SK-N-SH (cell line): ENCODE results near the gene SEC14L2. TPM values are rescaled to one million over a fixed set of nuclear protein-coding genes. Genes with fewer than 3 reads are reported as not detected.

ENCODE experiments used
- CTCF ChIA-PET: fragments of 300-600, 350-600 bp; formaldehyde crosslinking; extraction: SDS; loops from one replicate; lab custom pipeline; 2021; lab: Yijun Ruan, JAX
- POLR2A ChIA-PET: fragments of 350-600 bp; sonication (Branson Sonifier 250); formaldehyde crosslinking; extraction: SDS; loops from one replicate; lab custom pipeline; 2020; ENCODE audit warnings: antibody characterized with exemption, inconsistent platforms; lab: Yijun Ruan, JAX
- DNase-seq: peaks from one replicate; pipeline ENCODE4 v3.0.0; 2012
- H2AFZ ChIP-seq: fragments of 200-600 bp; sonication (generic); 2 replicates; pipeline ENCODE4 v1.8.1; 2016; ENCODE audit warnings: antibody characterized with exemption, mild to moderate bottlenecking, low read depth
- H3F3A ChIP-seq: fragments of 200-600 bp; sonication (generic); replicated peaks from 2 replicates; pipeline ENCODE3; 2016; ENCODE audit warnings: antibody characterized with exemption, mild to moderate bottlenecking; ENCODE audit not compliant: insufficient read depth
- H3K27ac ChIP-seq, 2 experiments: fragments of 200-500 bp in 1 of 2; fragments of 200-600 bp in 1 of 2; sonication (Bioruptor generic) in 1 of 2; sonication (generic), shearing (Covaris generic) in 1 of 2; 2 replicates each; pipeline versions ENCODE4 v1.5.1 to v1.6.1; 2014 to 2016; ENCODE audit warnings: low read depth in 2 of 2, inconsistent platforms in 1 of 2, low read length in 1 of 2, mild to moderate bottlenecking in 1 of 2, mixed read lengths in 1 of 2
- H3K27me3 ChIP-seq: fragments of 200-600 bp; sonication (generic), shearing (Covaris generic); 2 replicates; pipeline ENCODE4 v1.6.1; 2016; ENCODE audit warnings: mixed run types; ENCODE audit not compliant: insufficient read depth
- H3K36me3 ChIP-seq, 2 experiments: fragments of 200-500 bp in 1 of 2; fragments of 200-600 bp in 1 of 2; sonication (Bioruptor generic) in 1 of 2; sonication (generic) in 1 of 2; replicated peaks in 1 of 2; 2 replicates each; pipeline versions ENCODE3 to v1.5.1; 2014 to 2016; ENCODE audit warnings: low read length in 1 of 2, mild to moderate bottlenecking in 1 of 2; ENCODE audit not compliant: insufficient read depth in 2 of 2, control insufficient read depth in 1 of 2
- H3K4me1 ChIP-seq, 2 experiments: fragments of 200-500 bp in 1 of 2; fragments of 200-600 bp in 1 of 2; sonication (Bioruptor generic) in 1 of 2; sonication (generic), shearing (Covaris generic) in 1 of 2; 2 replicates each; pipeline versions ENCODE4 v1.5.1 to v1.6.1; 2014 to 2016; ENCODE audit warnings: low read depth in 1 of 2, low read length in 1 of 2, mixed run types in 1 of 2; ENCODE audit not compliant: insufficient read depth in 2 of 2, control insufficient read depth in 1 of 2
- H3K4me2 ChIP-seq: fragments of 200-600 bp; sonication (generic), shearing (Covaris generic); 2 replicates; pipeline ENCODE4 v1.6.1; 2017; ENCODE audit warnings: mixed run types
- H3K4me3 ChIP-seq, 2 experiments: fragments of 200-500 bp in 1 of 2; fragments of 200-600 bp in 1 of 2; sonication (Bioruptor generic) in 1 of 2; sonication (generic), shearing (Covaris generic) in 1 of 2; 2 replicates each; pipeline versions ENCODE4 v1.5.1 to v1.8.1; 2014 to 2016; ENCODE audit warnings: low read depth in 2 of 2, inconsistent platforms in 1 of 2, low read length in 1 of 2, mild to moderate bottlenecking in 1 of 2, mixed read lengths in 1 of 2, moderate library complexity in 1 of 2
- H3K79me2 ChIP-seq: fragments of 200-600 bp; sonication (generic); 2 replicates; pipeline ENCODE4 v1.8.1; 2017; ENCODE audit warnings: mild to moderate bottlenecking; ENCODE audit not compliant: insufficient read depth
- H3K9ac ChIP-seq: fragments of 200-600 bp; sonication (generic); 2 replicates; pipeline ENCODE4 v1.6.1; 2017; ENCODE audit warnings: mixed run types
- H3K9me2 ChIP-seq: fragments of 200-600 bp; sonication (generic); 2 replicates; pipeline ENCODE4 v1.6.1; 2017; ENCODE audit warnings: mixed run types
- H3K9me3 ChIP-seq: fragments of 200-600 bp; sonication (generic); 2 replicates; pipeline ENCODE4 v1.6.1; 2017; ENCODE audit warnings: mixed run types, mild to moderate bottlenecking, moderate library complexity
- H4K20me1 ChIP-seq: fragments of 200-600 bp; sonication (generic); 2 replicates; pipeline ENCODE4 v1.6.1; 2017; ENCODE audit warnings: mild to moderate bottlenecking, mixed run types; ENCODE audit not compliant: insufficient read depth
- EZH2phosphoT487 ChIP-seq: fragments of 200-600 bp; sonication (generic); IDR thresholded peaks from 2 replicates; pipeline ENCODE4 v1.6.1; 2017; ENCODE audit warnings: low read depth, mixed run types, mild to moderate bottlenecking, antibody characterized with exemption, moderate library complexity, borderline replicate concordance
- FOSL2 ChIP-seq: IDR thresholded peaks from 2 replicates; pipeline ENCODE4 v1.4.0; 2012; ENCODE audit warnings: low read depth, mild to moderate bottlenecking, moderate library complexity, borderline replicate concordance
- FOXM1 ChIP-seq: IDR thresholded peaks from 2 replicates; pipeline ENCODE4 v1.4.0; 2012; ENCODE audit warnings: low read depth, mild to moderate bottlenecking
- JUND ChIP-seq: IDR thresholded peaks from 2 replicates; pipeline ENCODE4 v1.4.0; 2012
- MEF2A ChIP-seq: IDR thresholded peaks from 2 replicates; pipeline ENCODE4 v1.4.0; 2012; ENCODE audit warnings: low read depth, borderline replicate concordance
- MXI1 ChIP-seq: IDR thresholded peaks from 2 replicates; pipeline ENCODE4 v1.6.1; 2012; ENCODE audit warnings: mild to moderate bottlenecking, low read depth, low read length, improper control_type of control experiment
- NFIC ChIP-seq: IDR thresholded peaks from 2 replicates; pipeline ENCODE4 v1.4.0; 2012; ENCODE audit warnings: borderline replicate concordance
- POLR2AphosphoS5 ChIP-seq: IDR thresholded peaks from 2 replicates; pipeline ENCODE4 v1.6.1; 2012; ENCODE audit warnings: low read depth, low read length
- RAD21 ChIP-seq: IDR thresholded peaks from 2 replicates; pipeline ENCODE4 v1.6.1; 2012; ENCODE audit warnings: mild to moderate bottlenecking, low read length
- RCOR1 ChIP-seq: fragments of 150-350 bp; IDR thresholded peaks from 2 replicates; pipeline ENCODE4 v1.6.1; 2017; ENCODE audit warnings: antibody characterized with exemption, low read length
- RFX5 ChIP-seq: IDR thresholded peaks from 2 replicates; pipeline ENCODE4 v1.6.1; 2012; ENCODE audit warnings: mild to moderate bottlenecking, improper control_type of control experiment, low read length
- RXRA ChIP-seq: IDR thresholded peaks from 2 replicates; pipeline ENCODE4 v1.4.0; 2012; ENCODE audit warnings: low read depth, mild to moderate bottlenecking, borderline replicate concordance
- SIN3A ChIP-seq: IDR thresholded peaks from 2 replicates; pipeline ENCODE4 v1.6.1; 2012; ENCODE audit warnings: low read depth, mild to moderate bottlenecking, low read length, moderate library complexity, borderline replicate concordance
- WGBS: methylation state at CpG from one replicate; pipeline ENCODE4 v1.1.6; 2017; ENCODE audit warnings: low lambda C conversion rate; 5-methylcytosine and 5-hydroxymethylcytosine counted together
- polyA plus RNA-seq, 3 experiments: library from polyadenylated mRNA; depleted of rRNA; stranded (reverse); fragments of >200 nt; gene quantifications; 2 replicates each; pipeline ENCODE4 v1.2.3, GENCODE V29; 2012
- TF ChIP-seq, protein P1 (sequence below): IDR thresholded peaks from 2 replicates; pipeline ENCODE4 v1.6.1; 2012; ENCODE audit warnings: mild to moderate bottlenecking, low read depth, low read length, moderate library complexity
- TF ChIP-seq, protein P2 (sequence below): IDR thresholded peaks from 2 replicates; pipeline ENCODE4; 2012
- TF ChIP-seq, protein P3 (sequence below): fragments of 150-350 bp; IDR thresholded peaks from 2 replicates; pipeline ENCODE4 v1.6.1; 2016; ENCODE audit warnings: mild to moderate bottlenecking, low read depth, low read length
- TF ChIP-seq, protein P4 (sequence below): IDR thresholded peaks from 2 replicates; pipeline ENCODE4 v1.4.0; 2012; ENCODE audit warnings: low read depth, borderline replicate concordance
- TF ChIP-seq, protein P5 (sequence below): fragments of 150-350 bp; IDR thresholded peaks from 2 replicates; pipeline ENCODE4 v1.6.1; 2017; ENCODE audit warnings: antibody characterized with exemption, low read length, low read depth, borderline replicate concordance

The SEC14L2 gene
- polyA plus RNA-seq, 1 of the 3 experiments (the other 2 are of a cell fraction) = 14.0 TPM

DNA sequence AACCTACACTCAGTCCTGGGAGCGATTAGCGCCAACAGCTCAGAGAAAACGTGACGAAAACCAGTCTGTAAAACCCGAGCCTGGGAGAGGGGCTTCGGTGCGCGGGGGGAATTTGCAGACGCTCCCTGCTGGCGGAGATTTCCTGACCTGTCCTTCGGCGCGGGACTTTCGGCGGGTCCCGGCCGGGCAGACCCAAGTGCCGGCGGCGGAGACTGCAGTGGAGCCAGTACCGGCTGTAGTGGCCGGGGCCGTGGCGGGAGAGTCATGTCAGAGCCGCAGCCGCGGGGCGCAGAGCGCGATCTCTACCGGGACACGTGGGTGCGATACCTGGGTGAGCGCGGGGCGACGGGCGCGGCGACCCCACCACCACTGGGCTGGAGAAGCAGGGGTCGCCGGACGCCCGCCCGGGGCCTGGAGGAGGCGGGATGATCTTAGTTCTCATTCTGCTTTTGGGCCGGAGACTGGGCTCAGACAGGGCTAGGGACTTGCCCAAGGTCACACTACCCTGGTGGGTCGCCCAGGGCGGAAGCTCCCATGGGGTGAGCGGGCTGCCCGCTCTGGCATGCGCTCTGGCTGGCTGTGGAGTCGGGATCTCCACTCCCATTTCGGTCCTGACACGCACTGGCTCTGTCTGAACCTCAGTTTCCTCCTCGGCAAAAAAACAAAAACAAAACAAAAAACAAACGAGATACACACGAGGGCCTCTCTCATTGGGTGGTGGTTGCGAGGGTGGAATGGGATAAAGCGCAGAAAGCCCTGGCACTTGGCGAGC, 29.0 kb downstream of the SEC14L2 start, which contains the start of gene MTFP1 (continued):
- TF ChIP-seq, protein P1, sequence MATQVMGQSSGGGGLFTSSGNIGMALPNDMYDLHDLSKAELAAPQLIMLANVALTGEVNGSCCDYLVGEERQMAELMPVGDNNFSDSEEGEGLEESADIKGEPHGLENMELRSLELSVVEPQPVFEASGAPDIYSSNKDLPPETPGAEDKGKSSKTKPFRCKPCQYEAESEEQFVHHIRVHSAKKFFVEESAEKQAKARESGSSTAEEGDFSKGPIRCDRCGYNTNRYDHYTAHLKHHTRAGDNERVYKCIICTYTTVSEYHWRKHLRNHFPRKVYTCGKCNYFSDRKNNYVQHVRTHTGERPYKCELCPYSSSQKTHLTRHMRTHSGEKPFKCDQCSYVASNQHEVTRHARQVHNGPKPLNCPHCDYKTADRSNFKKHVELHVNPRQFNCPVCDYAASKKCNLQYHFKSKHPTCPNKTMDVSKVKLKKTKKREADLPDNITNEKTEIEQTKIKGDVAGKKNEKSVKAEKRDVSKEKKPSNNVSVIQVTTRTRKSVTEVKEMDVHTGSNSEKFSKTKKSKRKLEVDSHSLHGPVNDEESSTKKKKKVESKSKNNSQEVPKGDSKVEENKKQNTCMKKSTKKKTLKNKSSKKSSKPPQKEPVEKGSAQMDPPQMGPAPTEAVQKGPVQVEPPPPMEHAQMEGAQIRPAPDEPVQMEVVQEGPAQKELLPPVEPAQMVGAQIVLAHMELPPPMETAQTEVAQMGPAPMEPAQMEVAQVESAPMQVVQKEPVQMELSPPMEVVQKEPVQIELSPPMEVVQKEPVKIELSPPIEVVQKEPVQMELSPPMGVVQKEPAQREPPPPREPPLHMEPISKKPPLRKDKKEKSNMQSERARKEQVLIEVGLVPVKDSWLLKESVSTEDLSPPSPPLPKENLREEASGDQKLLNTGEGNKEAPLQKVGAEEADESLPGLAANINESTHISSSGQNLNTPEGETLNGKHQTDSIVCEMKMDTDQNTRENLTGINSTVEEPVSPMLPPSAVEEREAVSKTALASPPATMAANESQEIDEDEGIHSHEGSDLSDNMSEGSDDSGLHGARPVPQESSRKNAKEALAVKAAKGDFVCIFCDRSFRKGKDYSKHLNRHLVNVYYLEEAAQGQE = no peak
- 0 out of 2 replicates have a peak, but pooled peaks have one; percentile 48 for TF ChIP-seq SIN3A
- no peak for TF ChIP-seq FOXM1
- TF ChIP-seq RXRA = no peak
- TF ChIP-seq, protein P2, sequence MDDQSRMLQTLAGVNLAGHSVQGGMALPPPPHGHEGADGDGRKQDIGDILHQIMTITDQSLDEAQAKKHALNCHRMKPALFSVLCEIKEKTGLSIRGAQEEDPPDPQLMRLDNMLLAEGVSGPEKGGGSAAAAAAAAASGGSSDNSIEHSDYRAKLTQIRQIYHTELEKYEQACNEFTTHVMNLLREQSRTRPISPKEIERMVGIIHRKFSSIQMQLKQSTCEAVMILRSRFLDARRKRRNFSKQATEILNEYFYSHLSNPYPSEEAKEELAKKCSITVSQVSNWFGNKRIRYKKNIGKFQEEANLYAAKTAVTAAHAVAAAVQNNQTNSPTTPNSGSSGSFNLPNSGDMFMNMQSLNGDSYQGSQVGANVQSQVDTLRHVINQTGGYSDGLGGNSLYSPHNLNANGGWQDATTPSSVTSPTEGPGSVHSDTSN = peak; percentile 27; the same call in 1 of the 2 replicates
- no peak for TF ChIP-seq NFIC
- no peak for TF ChIP-seq EZH2phosphoT487
- no peak for TF ChIP-seq RAD21
- TF ChIP-seq JUND = no peak
- TF ChIP-seq MEF2A = no peak
- TF ChIP-seq, all 33 proteins: peak for 9

DNA sequence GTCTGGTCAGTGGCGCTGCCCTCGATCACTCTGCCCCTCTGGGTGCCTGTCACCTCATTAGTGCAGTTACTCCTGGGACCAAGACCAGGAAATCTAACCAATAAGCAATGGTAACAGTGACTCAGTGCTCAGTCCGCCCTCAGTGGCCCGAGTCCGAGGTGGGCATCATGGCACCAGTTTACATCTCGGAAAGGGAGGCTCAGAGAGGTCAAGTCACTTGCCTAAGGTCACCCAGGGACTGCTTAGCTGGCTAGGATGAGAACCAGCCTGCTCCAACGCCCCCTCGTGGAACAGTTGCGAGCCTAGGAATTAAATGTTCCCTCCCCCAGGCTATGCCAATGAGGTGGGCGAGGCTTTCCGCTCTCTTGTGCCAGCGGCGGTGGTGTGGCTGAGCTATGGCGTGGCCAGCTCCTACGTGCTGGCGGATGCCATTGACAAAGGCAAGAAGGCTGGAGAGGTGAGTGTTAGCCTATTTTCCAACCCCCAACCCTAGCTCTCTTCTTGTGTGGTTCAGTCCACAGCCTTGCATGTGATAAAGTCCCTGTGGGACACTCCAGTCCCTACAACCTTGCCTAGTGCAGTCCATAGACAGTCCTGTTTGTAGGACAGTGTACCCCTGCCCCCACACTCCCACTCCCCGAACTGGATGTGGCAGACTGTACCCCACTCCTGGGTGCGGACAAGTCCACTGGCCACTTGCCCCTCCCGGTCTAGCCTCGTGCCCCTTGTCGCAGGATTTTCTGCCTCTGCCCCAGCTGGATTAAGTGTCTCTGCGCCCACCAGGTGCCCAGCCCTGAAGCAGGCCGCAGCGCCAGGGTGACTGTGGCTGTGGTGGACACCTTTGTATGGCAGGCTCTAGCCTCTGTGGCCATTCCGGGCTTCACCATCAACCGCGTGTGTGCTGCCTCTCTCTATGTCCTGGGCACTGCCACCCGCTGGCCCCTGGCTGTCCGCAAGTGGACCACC, 29.9 kb downstream of the SEC14L2 start:
- peak overlapping the region; percentile 71 to 72 for H3K4me3 ChIP-seq
- H3K4me2 ChIP-seq = peak overlapping the region; percentile 97
- 73% methylated on average over 22 of the region's 29 CpGs for WGBS
- H2AFZ ChIP-seq = no peak overlapping the region
- no peaks in the 10 kb centered on the region for H3K79me2 ChIP-seq
- H3F3A ChIP-seq = peaks cover 28% of the 10 kb centered on the region
- no peaks in the 10 kb centered on the region for H4K20me1 ChIP-seq
- ChIA-PET CTCF (interaction anchor here (0.6 to 2.5 kb wide), 18 partner anchors 8 to 319 kb away, joined by 3 to 14 read pairs (median 4); partner anchors contain the start of genes RNF215, SEC14L2 and TCN2), POLR2A (interaction anchor here (0.7 to 0.8 kb wide), 2 partner anchors 60 to 70 kb away, joined by 3 to 4 read pairs; partner anchors contain the start of genes CCDC157 and SF3A1)
- peak overlapping the region in 1 of 2 experiments; percentile 99; a peak in 1 of 4 replicates for H3K27ac ChIP-seq
- peak; percentile 86 for DNase-seq
- H3K4me1 ChIP-seq = peaks cover 22 to 34% of the 10 kb centered on the region in 2 experiments
- H3K9me2 ChIP-seq = no peaks in the 10 kb centered on the region
- H3K27me3 ChIP-seq = no peaks in the 10 kb centered on the region
- H3K9ac ChIP-seq = peak overlapping the region; percentile 74
- H3K9me3 ChIP-seq = no peaks in the 10 kb centered on the region
- peaks cover 0 to 5% of the 10 kb centered on the region in 2 experiments for H3K36me3 ChIP-seq
- TF ChIP-seq FOSL2 (no peak), RCOR1 (peak; percentile 30; the same call in 1 of the 2 replicates), MXI1 (no peak), EZH2phosphoT487 (no peak), SIN3A (no peak), RXRA (no peak), FOXM1 (no peak), RFX5 (no peak), POLR2AphosphoS5 (no peak)
- TF ChIP-seq, protein P3, sequence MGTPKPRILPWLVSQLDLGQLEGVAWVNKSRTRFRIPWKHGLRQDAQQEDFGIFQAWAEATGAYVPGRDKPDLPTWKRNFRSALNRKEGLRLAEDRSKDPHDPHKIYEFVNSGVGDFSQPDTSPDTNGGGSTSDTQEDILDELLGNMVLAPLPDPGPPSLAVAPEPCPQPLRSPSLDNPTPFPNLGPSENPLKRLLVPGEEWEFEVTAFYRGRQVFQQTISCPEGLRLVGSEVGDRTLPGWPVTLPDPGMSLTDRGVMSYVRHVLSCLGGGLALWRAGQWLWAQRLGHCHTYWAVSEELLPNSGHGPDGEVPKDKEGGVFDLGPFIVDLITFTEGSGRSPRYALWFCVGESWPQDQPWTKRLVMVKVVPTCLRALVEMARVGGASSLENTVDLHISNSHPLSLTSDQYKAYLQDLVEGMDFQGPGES = no peak
- TF ChIP-seq, protein P4, sequence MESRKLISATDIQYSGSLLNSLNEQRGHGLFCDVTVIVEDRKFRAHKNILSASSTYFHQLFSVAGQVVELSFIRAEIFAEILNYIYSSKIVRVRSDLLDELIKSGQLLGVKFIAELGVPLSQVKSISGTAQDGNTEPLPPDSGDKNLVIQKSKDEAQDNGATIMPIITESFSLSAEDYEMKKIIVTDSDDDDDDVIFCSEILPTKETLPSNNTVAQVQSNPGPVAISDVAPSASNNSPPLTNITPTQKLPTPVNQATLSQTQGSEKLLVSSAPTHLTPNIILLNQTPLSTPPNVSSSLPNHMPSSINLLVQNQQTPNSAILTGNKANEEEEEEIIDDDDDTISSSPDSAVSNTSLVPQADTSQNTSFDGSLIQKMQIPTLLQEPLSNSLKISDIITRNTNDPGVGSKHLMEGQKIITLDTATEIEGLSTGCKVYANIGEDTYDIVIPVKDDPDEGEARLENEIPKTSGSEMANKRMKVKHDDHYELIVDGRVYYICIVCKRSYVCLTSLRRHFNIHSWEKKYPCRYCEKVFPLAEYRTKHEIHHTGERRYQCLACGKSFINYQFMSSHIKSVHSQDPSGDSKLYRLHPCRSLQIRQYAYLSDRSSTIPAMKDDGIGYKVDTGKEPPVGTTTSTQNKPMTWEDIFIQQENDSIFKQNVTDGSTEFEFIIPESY = no peak
- TF ChIP-seq, protein P5, sequence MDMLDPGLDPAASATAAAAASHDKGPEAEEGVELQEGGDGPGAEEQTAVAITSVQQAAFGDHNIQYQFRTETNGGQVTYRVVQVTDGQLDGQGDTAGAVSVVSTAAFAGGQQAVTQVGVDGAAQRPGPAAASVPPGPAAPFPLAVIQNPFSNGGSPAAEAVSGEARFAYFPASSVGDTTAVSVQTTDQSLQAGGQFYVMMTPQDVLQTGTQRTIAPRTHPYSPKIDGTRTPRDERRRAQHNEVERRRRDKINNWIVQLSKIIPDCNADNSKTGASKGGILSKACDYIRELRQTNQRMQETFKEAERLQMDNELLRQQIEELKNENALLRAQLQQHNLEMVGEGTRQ = no peak
